ENCODE results near the gene NUDCD2. TPM values are rescaled to one million over a fixed set of nuclear protein-coding genes. Genes with fewer than 3 reads are reported as not detected.
A peak's percentile ranks its signal among the peaks of the same experiment; 100 is the strongest.

NUDCD2 gene
- total and polyA plus RNA-seq, 2 donors (not counting 3 experiments of a cell fraction or from before 2014, with no cell fraction given), result 3.9 to 50.3 TPM

DNA sequence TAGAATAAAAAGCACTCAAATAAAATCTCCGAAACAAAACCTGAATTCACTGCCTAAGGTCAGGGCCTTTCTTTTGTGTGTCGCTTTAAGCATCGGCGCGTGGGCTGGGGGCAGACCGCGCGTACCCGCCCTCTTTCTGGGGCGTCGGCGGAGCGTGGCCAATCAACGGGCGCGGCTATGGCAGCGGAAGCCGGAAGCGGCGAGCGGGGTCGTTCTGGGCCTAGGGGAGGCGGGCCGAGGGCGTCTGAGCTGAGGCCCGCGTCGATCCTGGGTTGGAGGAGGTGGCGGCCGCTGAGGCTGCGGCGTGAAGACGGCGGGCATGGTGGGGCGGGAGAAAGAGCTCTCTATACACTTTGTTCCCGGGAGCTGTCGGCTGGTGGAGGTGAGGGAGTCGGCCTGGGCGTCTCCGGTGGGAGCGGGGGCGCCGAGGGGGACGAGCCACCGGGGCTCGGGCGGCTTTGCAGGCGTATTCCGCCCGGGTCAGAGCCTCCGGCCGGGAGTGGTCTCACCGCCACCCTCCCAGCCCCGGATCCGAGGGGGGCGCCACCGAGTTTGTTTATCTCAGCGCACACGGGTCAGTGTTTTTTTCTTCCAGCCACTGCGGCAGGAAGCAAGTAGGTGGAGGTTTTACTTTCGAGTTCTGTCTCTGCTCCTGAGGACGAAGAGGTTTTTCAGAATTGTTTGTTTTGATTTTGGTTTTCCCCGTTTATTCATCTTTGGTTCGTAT, 45.6 kb upstream of the NUDCD2 start, which contains the start of gene MAT2B:
MAT2B (plus strand) TSS at position 252 of the 727 bp plus-strand sequence; CDS start at position 320, 68 bp downstream.
- no peaks in the 10 kb centered on the region for H3K9me3 ChIP-seq (replicated peaks; ENCODE audit: control insufficient read depth, insufficient read depth, low read length)
- H3K79me2 ChIP-seq (ENCODE audit: control insufficient read depth, insufficient read depth, low read length), result peaks cover 48% of the 10 kb centered on the region
- POLR2A ChIA-PET, result interaction anchor here (0.8 to 1.1 kb wide), 2 partner anchors 44 to 45 kb away, joined by 6 to 15 read pairs; partner anchors contain the start of genes HMMR and NUDCD2
- TF ChIP-seq POLR2A (IDR thresholded peaks at IDR 0.05; ENCODE audit: low read depth, low read length) (peak; percentile 93), GATA2 (IDR thresholded peaks at IDR 0.05; ENCODE audit: insufficient read depth, insufficient read length, low read depth, low read length) (no peak), JUN (IDR thresholded peaks at IDR 0.05; ENCODE audit: borderline replicate concordance, insufficient read depth, insufficient read length, low read depth) (no peak), POLR2AphosphoS5 (IDR thresholded peaks at IDR 0.05; ENCODE audit: insufficient read depth, low read depth, low read length) (peak; percentile 90)
- TF ChIP-seq, protein P1, sequence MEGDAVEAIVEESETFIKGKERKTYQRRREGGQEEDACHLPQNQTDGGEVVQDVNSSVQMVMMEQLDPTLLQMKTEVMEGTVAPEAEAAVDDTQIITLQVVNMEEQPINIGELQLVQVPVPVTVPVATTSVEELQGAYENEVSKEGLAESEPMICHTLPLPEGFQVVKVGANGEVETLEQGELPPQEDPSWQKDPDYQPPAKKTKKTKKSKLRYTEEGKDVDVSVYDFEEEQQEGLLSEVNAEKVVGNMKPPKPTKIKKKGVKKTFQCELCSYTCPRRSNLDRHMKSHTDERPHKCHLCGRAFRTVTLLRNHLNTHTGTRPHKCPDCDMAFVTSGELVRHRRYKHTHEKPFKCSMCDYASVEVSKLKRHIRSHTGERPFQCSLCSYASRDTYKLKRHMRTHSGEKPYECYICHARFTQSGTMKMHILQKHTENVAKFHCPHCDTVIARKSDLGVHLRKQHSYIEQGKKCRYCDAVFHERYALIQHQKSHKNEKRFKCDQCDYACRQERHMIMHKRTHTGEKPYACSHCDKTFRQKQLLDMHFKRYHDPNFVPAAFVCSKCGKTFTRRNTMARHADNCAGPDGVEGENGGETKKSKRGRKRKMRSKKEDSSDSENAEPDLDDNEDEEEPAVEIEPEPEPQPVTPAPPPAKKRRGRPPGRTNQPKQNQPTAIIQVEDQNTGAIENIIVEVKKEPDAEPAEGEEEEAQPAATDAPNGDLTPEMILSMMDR (IDR thresholded peaks at IDR 0.05; ENCODE audit: extremely low read depth in 1 of 2, insufficient read depth in 1 of 2, low read depth in 1 of 2, low read length in 2 of 2), result peak; percentile 52 to 68
- TF ChIP-seq, protein P2, sequence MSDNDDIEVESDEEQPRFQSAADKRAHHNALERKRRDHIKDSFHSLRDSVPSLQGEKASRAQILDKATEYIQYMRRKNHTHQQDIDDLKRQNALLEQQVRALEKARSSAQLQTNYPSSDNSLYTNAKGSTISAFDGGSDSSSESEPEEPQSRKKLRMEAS (IDR thresholded peaks at IDR 0.05; ENCODE audit: insufficient read depth, insufficient read length), result peak; percentile 24
- peaks cover 37% of the 10 kb centered on the region for H3K4me1 ChIP-seq (ENCODE audit: control insufficient read depth, extremely low read depth, insufficient read depth, low read length)
- FAIRE-seq, result peak; percentile 79
- H2AFZ ChIP-seq (ENCODE audit: low read depth, low read length), result peak within 1 kb of the TSS; percentile 79
- intact Hi-C loops (cut with micrococcal nuclease), result loop anchor here (1.0 to 5.0 kb wide), 7 partner anchors 44 to 697 kb away; partner anchors contain the start of gene CCNG1
- no peaks in the 10 kb centered on the region for H3K36me3 ChIP-seq (ENCODE audit: control insufficient read depth in 2 of 2, extremely low read depth in 1 of 2, insufficient read depth in 2 of 2, low read length in 2 of 2)
- H4K20me1 ChIP-seq (replicated peaks; ENCODE audit: control insufficient read depth, extremely low read depth, insufficient read depth, low read length), result peaks cover under 1% of the 10 kb centered on the region
- peak within 1 kb of the TSS; percentile 70 for H3K27ac ChIP-seq (ENCODE audit: insufficient read depth, low read depth, low read length)
- H3K9me1 ChIP-seq (replicated peaks; ENCODE audit: control insufficient read depth, extremely low read depth, insufficient read depth, low read length), result no peaks in the 10 kb centered on the region
- CTCF ChIA-PET, result interaction anchor here (0.8 to 1.5 kb wide), 5 partner anchors 21 to 65 kb away, joined by 3 to 15 read pairs (median 4); partner anchors contain the start of genes HMMR and NUDCD2
- peak within 1 kb of the TSS; percentile 84 for H3K9ac ChIP-seq (replicated peaks; ENCODE audit: extremely low read depth, insufficient read depth, low read length)
- H3K4me3 ChIP-seq (replicated peaks in 1 of 3; ENCODE audit: insufficient read depth in 1 of 3, low read depth in 1 of 3, low read length in 3 of 3), result peak within 1 kb of the TSS; percentile 59 to 98 (median 72)
- no TSS peak for BruUV-seq (replicated peaks)
- no peaks in the 10 kb centered on the region for H3K27me3 ChIP-seq (ENCODE audit: control insufficient read depth in 2 of 2, insufficient read depth in 2 of 2, low read length in 2 of 2)
- peak within 1 kb of the TSS; percentile 97 for H3K4me2 ChIP-seq (ENCODE audit: insufficient read depth, low read length)
- dilution Hi-C loops (cut with MboI; ENCODE audit: extremely low pct_ligation_motif_present, low sequenced_read_pairs), result no loop called here
- DNase-seq (ENCODE audit: low read depth, low spot score), result peak; percentile 97

Measured in endothelial cell of umbilical vein (primary cell).